KG1 (cell line): ENCODE data around the gene DCDC1.
"Not testable (repeated sequence)": the region's sequence is repeated elsewhere in the genome, so short reads cannot be mapped to it uniquely, and the experiment has no call there.

ENCODE experiments used
- DNase-seq: peaks from one replicate; lab custom pipeline; 2025; lab: John Stamatoyannopoulos, UW

DCDC1 gene

GRCh38 chr11:31326470-31327148 is 42.9 kb downstream of the DCDC1 start:
- no peak for DNase-seq

GRCh38 chr11:31325160-31325559 is 44.4 kb downstream of the DCDC1 start:
- no peak for DNase-seq

- DNase-seq: no peak
Observed at GRCh38 chr11:31323145-31323544, 46.4 kb downstream of the DCDC1 start.

- not testable (repeated sequence) for DNase-seq
Observed at GRCh38 chr11:31321494-31321893, 48.0 kb downstream of the DCDC1 start.

- DNase-seq: no peak
Observed at GRCh38 chr11:31303644-31304180, 65.8 kb downstream of the DCDC1 start.

- no peak for DNase-seq
Observed at GRCh38 chr11:31301549-31302510, 67.7 kb downstream of the DCDC1 start.

GRCh38 chr11:31295308-31295707 is 74.2 kb downstream of the DCDC1 start:
- no peak for DNase-seq

- DNase-seq: not testable (repeated sequence)
Observed at GRCh38 chr11:31273527-31273926, 96.0 kb downstream of the DCDC1 start.

GRCh38 chr11:31267720-31268119 is 101.8 kb downstream of the DCDC1 start:
- DNase-seq: no peak

- no peak for DNase-seq
Observed at GRCh38 chr11:31264834-31265233, 104.7 kb downstream of the DCDC1 start.

- DNase-seq: no peak
Observed at GRCh38 chr11:31262761-31263160, 106.8 kb downstream of the DCDC1 start.

GRCh38 chr11:31259797-31260196 is 109.7 kb downstream of the DCDC1 start:
- no peak for DNase-seq

- DNase-seq: no peak
Observed at GRCh38 chr11:31254415-31254814, 115.1 kb downstream of the DCDC1 start.

- no peak for DNase-seq
Observed at GRCh38 chr11:31248768-31249167, 120.8 kb downstream of the DCDC1 start.

GRCh38 chr11:31247321-31247720 is 122.2 kb downstream of the DCDC1 start:
- no peak for DNase-seq

GRCh38 chr11:31246451-31247165 is 122.9 kb downstream of the DCDC1 start:
- no peak for DNase-seq

GRCh38 chr11:31243706-31244105 is 125.8 kb downstream of the DCDC1 start:
- DNase-seq: no peak

- no peak for DNase-seq
Observed at GRCh38 chr11:31240340-31240904, 129.1 kb downstream of the DCDC1 start.

GRCh38 chr11:31237819-31238760 is 131.4 kb downstream of the DCDC1 start:
- no peak for DNase-seq

GRCh38 chr11:31236143-31236542 is 133.4 kb downstream of the DCDC1 start:
- DNase-seq: no peak

GRCh38 chr11:31233425-31233824 is 136.1 kb downstream of the DCDC1 start:
- DNase-seq: no peak
